ENCODE results near the gene CHD8. TPM values are rescaled to one million over a fixed set of nuclear protein-coding genes. Genes with fewer than 3 reads are reported as not detected.

Gene CHD8
- total and polyA plus RNA-seq, 10 of the 15 experiments (the other 5 are each of a cell fraction or from before 2014, with no cell fraction given) = 20.2 to 79.5 (median 35.5) TPM

DNA sequence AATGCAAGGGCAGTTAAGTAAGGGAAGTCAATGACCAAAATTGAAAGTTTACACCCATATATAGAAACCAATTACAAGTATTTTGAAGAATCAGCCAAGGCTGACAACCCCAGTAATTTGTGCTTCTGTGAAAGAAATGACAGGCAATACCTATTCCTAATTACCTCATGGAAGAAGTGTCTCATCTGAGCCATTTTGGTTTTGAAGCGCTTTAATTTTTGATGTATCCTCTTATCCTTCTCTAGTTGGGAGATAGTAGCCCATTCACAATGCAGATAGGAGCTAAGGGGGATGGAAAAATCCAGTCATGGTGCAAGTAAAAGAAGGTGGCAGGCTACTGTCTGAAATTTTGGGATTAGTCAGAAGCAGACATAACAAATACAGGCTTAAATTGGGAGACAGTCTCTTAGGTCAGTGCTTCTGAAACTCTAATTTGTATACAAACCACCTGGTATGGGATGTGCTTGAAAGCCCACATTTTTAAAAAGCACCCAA, 41.7 kb downstream of the CHD8 start (continued):
- TF ChIP-seq, protein P1, sequence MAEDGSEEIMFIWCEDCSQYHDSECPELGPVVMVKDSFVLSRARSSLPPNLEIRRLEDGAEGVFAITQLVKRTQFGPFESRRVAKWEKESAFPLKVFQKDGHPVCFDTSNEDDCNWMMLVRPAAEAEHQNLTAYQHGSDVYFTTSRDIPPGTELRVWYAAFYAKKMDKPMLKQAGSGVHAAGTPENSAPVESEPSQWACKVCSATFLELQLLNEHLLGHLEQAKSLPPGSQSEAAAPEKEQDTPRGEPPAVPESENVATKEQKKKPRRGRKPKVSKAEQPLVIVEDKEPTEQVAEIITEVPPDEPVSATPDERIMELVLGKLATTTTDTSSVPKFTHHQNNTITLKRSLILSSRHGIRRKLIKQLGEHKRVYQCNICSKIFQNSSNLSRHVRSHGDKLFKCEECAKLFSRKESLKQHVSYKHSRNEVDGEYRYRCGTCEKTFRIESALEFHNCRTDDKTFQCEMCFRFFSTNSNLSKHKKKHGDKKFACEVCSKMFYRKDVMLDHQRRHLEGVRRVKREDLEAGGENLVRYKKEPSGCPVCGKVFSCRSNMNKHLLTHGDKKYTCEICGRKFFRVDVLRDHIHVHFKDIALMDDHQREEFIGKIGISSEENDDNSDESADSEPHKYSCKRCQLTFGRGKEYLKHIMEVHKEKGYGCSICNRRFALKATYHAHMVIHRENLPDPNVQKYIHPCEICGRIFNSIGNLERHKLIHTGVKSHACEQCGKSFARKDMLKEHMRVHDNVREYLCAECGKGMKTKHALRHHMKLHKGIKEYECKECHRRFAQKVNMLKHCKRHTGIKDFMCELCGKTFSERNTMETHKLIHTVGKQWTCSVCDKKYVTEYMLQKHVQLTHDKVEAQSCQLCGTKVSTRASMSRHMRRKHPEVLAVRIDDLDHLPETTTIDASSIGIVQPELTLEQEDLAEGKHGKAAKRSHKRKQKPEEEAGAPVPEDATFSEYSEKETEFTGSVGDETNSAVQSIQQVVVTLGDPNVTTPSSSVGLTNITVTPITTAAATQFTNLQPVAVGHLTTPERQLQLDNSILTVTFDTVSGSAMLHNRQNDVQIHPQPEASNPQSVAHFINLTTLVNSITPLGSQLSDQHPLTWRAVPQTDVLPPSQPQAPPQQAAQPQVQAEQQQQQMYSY (CRISPR knock-in tag; IDR thresholded peaks at IDR 0.05) = no peak
- TF ChIP-seq SMARCA5 (IDR thresholded peaks at IDR 0.05) = no peak
- TF ChIP-seq, protein P2, sequence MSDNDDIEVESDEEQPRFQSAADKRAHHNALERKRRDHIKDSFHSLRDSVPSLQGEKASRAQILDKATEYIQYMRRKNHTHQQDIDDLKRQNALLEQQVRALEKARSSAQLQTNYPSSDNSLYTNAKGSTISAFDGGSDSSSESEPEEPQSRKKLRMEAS (IDR thresholded peaks at IDR 0.05; ENCODE audit: low read depth, low read length) = no peak
- no peak for TF ChIP-seq HDAC2 (IDR thresholded peaks at IDR 0.05)
- TF ChIP-seq MYC (IDR thresholded peaks at IDR 0.05; ENCODE audit: insufficient read depth, insufficient read length, insufficient replicate concordance, low read length, severe bottlenecking) = no peak
- no peak for TF ChIP-seq KDM1A (IDR thresholded peaks at IDR 0.05; ENCODE audit: borderline replicate concordance)
- no peak for TF ChIP-seq RFX5 (IDR thresholded peaks at IDR 0.05; ENCODE audit: low read depth, low read length)
- TF ChIP-seq IKZF2 (IDR thresholded peaks at IDR 0.05) = peak; percentile 62; a peak in 3 of 4 replicates
- peak; percentile 58 for TF ChIP-seq CREB1 (IDR thresholded peaks at IDR 0.05; ENCODE audit: low read depth)
- TF ChIP-seq, protein P3, sequence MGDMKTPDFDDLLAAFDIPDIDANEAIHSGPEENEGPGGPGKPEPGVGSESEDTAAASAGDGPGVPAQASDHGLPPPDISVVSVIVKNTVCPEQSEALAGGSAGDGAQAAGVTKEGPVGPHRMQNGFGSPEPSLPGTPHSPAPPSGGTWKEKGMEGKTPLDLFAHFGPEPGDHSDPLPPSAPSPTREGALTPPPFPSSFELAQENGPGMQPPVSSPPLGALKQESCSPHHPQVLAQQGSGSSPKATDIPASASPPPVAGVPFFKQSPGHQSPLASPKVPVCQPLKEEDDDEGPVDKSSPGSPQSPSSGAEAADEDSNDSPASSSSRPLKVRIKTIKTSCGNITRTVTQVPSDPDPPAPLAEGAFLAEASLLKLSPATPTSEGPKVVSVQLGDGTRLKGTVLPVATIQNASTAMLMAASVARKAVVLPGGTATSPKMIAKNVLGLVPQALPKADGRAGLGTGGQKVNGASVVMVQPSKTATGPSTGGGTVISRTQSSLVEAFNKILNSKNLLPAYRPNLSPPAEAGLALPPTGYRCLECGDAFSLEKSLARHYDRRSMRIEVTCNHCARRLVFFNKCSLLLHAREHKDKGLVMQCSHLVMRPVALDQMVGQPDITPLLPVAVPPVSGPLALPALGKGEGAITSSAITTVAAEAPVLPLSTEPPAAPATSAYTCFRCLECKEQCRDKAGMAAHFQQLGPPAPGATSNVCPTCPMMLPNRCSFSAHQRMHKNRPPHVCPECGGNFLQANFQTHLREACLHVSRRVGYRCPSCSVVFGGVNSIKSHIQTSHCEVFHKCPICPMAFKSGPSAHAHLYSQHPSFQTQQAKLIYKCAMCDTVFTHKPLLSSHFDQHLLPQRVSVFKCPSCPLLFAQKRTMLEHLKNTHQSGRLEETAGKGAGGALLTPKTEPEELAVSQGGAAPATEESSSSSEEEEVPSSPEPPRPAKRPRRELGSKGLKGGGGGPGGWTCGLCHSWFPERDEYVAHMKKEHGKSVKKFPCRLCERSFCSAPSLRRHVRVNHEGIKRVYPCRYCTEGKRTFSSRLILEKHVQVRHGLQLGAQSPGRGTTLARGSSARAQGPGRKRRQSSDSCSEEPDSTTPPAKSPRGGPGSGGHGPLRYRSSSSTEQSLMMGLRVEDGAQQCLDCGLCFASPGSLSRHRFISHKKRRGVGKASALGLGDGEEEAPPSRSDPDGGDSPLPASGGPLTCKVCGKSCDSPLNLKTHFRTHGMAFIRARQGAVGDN (IDR thresholded peaks at IDR 0.05) = peak; percentile 41; the same call in 1 of the 2 replicates
- TF ChIP-seq EED (IDR thresholded peaks at IDR 0.05; ENCODE audit: low read depth) = no peak
- TF ChIP-seq HDGF (IDR thresholded peaks at IDR 0.05) = no peak
- no peak for TF ChIP-seq YY1 (IDR thresholded peaks at IDR 0.05; ENCODE audit: low read depth, low read length)
- TF ChIP-seq CHD2 (IDR thresholded peaks at IDR 0.05; ENCODE audit: borderline replicate concordance, low read depth, low read length) = no peak
- peak; percentile 49; the same call in 1 of the 2 replicates for TF ChIP-seq NFIC (IDR thresholded peaks at IDR 0.05; ENCODE audit: low read depth, low read length)
- TF ChIP-seq ATF7 (IDR thresholded peaks at IDR 0.05; ENCODE audit: low read depth) = peak; percentile 95
- peak; percentile 60; the same call in 1 of the 2 replicates for TF ChIP-seq ZNF24 (IDR thresholded peaks at IDR 0.05)
- TF ChIP-seq TCF3 (IDR thresholded peaks at IDR 0.05; ENCODE audit: borderline replicate concordance, insufficient read depth, low read depth, low read length) = no peak
- no peak for TF ChIP-seq EZH2 (IDR thresholded peaks at IDR 0.05; ENCODE audit: borderline replicate concordance, control insufficient read depth, low read depth, low read length)
- no peak for TF ChIP-seq BACH1 (IDR thresholded peaks at IDR 0.05; ENCODE audit: borderline replicate concordance)
- TF ChIP-seq PAX8 (IDR thresholded peaks at IDR 0.05) = 0 out of 2 replicates have a peak, but pooled peaks have one; percentile 48
- TF ChIP-seq LARP7 (IDR thresholded peaks at IDR 0.05) = no peak
- TF ChIP-seq, protein P4, sequence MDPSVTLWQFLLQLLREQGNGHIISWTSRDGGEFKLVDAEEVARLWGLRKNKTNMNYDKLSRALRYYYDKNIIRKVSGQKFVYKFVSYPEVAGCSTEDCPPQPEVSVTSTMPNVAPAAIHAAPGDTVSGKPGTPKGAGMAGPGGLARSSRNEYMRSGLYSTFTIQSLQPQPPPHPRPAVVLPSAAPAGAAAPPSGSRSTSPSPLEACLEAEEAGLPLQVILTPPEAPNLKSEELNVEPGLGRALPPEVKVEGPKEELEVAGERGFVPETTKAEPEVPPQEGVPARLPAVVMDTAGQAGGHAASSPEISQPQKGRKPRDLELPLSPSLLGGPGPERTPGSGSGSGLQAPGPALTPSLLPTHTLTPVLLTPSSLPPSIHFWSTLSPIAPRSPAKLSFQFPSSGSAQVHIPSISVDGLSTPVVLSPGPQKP (IDR thresholded peaks at IDR 0.05; ENCODE audit: low read depth, low read length) = no peak

Data from GM12878 (cell line).